HG02885 (cell line): ENCODE results near the gene TMEM86B.
"Not testable (repeated sequence)": the region's sequence is repeated elsewhere in the genome, so short reads cannot be mapped to it uniquely, and the experiment has no call there.

Experiments
- ATAC-seq: cut with Tn5 transposase; IDR thresholded peaks from one replicate; pipeline ENCODE4 v1.9.1; 2021; ENCODE audit warnings: mild to moderate bottlenecking; ENCODE audit not compliant: unreplicated experiment, poor library complexity

The TMEM86B gene

DNA sequence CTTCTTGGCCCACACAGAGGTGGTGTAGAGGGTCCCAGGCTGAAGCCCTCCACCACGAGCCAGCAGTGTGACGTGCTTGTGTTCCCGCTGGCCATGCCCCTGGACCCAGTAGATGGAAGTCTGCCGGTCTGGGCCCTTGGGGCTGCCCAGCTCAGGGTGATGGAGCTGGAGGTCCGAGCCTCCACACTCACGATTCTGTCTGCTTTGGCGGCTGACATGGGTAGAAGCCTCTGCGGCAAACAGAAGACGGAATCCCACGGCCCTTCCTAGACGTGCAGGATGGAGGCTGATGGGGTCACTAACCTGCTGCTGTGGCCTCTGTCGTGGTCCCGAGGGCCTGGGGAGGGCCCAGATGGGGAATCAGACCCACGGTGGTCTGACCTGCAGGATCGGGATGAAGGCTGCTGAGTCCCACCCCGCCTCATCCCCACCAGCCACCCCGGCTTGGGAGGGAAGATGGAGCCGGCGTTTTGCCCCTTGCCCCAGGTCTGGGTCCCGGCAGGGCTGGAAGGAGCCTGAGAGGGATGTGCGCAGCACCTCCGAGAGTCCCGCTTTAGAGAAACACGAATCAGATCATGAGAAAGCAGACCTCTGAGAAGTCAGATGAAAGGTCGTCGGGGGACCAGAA, 4.4 kb downstream of the TMEM86B start:
- no peak for ATAC-seq

DNA sequence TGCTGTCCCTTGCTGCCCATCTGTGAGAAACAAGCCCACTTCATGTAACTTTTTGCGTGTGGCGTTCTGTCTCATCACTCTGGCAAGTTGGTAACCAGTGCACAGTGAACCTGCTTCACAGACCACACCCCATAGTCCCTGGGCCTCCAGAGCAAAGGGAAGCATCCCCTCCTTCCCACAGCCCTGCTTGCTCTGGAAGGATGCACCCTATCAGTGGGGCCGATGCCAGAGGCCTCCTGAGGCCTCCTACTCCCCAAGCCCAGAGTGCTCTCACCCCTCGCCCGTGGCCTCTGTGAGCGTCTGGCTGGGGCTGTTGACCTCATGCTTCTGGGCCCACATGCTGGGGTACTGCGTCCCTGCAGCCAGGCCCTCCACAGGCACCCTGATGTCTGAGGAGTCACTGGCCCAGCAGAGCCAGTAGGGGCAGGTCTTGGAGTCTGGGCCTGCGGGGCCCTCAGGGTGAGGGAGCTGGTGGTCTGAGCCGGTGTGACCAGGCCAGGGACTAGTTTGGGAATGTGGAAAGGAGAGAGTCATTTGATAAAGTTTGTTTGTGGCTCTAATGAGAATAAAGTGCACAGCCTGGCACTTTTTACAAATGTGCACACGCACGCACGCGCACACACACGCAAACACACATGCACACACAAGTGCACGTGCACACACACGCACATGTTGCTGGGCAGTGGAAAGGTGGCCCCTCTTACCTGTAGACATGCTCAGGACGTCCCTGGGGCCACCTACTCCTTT, 5.1 kb downstream of the TMEM86B start:
- ATAC-seq, result no peak

DNA sequence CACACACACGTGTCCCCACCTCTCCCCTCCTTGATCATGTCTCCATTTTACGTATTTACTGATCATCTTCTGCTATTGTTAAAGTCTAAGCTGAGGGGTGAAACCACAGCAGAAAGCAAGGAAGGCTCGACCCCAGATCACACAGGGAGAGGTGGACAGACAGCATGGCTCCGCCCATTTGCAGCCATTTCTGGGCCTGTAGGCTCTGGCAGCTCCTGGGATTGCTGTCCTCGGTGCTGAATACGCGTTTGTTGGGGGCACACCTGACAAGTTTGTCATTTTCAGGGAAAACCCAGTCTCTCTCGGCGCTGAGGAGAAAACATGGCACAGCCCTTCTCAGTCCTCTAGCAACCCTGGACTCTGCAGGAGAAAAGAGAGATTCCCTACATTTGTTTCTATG, 8.0 kb downstream of the TMEM86B start:
- no peak for ATAC-seq

DNA sequence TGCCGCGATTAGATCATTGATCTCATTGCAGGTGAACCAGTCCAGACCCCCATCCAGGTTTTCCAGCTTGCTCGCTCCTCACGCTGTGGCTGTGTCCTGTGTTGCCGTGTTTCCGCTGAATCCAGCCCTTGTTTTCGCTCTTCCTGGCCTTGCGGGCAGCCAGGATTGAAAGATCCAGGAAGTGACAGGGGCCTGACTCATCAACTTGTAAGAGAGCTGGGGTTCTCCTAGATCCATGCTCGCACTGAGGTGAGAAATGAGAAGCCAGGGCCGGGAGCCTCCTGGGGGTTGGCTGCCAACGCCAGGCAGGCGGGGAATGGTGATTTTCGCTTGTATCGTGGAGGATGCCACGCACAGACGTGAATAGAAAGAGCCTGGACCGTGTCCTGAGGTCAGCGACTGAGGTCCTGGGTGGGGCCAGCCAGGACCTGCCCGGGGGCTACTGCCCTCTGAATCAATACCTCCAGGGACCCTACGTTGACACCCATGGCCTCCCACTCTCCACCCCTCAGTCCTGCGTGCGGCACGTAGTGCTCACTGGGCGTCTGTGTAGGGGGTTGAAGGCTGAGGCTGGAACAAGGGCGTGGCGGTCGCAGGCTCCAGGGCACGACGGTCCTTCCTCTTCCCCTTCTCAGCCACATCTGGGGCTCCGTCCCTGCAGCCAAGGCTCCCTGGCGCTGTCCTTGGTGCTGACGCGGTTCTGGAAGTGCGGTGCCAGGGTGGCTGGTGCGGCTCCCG, 11.9 kb downstream of the TMEM86B start:
- ATAC-seq, result no peak

DNA sequence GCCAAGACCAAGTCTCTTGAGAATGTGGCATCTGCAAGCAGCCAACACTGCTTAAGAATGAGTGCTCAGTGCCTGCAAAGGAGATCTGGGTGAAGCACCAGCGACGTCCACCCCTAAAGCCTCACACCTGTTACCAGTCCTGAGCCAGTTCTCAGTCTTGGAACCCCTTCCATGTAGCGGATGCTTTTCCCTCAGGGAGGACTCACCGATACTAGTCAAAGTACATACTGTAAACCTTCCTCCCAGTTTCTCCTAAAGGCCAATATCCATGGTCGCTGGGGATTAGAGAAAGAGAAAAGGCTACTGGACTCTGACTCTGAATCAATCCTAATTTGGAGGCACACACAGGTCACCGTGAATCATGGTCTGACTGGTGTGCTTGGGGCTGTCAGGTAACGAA, 15.0 kb downstream of the TMEM86B start:
- ATAC-seq, result no peak

DNA sequence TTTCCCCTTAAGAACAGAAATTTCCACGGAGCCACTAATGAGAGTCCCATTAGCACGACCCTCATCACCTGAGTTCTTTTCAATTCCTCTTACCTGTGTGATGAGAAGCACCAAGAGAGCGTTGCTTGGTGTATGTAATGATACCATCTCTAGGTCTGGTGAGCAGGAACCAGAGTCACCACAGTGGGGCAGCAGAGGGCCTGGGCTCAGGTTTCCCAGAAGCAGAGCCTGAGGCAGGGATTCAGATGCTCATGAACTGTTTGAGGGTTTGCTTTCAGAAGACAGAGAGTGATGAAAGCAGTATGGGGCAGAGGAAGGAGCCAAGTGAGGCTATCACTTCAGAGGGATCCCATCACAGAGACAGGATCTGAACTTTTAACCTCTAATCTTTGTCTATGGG, 16.1 kb downstream of the TMEM86B start:
- ATAC-seq, result no peak

DNA sequence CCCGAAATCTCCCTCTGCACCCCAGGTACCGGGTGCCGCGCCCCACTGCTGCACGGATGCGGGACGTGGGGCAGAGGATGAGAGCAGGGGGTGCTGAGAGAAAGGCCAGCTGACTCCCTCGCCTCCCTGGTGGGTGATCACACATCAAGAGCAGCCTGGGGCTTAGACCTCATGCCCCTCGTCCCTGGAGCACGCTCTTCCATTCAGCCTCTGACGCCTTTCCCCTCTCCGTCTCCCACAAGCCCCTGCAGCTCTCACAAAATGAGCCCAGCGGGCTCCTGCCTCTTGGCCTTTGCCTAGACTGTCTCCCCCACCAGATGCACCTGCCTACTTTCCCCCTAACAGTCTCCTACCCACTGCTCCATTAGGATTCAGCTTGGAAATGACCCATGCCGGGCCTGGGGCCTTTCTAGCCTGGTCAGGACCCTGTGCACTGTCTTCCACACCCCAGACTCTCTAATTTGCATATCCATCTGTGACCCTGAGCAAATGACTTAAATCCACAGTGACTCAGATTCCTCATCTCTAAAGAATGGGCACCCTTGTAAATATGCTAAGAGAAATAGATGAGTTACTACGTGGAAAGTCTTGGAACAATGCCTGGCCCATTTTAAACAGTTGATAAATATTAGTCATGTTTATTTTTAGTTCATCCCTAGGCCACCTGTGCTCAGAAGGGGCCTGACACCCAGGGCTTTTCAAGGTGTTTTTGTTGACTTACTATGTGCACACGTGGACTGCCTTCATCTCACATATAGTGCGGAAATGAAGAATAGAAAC, 18.7 kb downstream of the TMEM86B start:
- ATAC-seq, result no peak

DNA sequence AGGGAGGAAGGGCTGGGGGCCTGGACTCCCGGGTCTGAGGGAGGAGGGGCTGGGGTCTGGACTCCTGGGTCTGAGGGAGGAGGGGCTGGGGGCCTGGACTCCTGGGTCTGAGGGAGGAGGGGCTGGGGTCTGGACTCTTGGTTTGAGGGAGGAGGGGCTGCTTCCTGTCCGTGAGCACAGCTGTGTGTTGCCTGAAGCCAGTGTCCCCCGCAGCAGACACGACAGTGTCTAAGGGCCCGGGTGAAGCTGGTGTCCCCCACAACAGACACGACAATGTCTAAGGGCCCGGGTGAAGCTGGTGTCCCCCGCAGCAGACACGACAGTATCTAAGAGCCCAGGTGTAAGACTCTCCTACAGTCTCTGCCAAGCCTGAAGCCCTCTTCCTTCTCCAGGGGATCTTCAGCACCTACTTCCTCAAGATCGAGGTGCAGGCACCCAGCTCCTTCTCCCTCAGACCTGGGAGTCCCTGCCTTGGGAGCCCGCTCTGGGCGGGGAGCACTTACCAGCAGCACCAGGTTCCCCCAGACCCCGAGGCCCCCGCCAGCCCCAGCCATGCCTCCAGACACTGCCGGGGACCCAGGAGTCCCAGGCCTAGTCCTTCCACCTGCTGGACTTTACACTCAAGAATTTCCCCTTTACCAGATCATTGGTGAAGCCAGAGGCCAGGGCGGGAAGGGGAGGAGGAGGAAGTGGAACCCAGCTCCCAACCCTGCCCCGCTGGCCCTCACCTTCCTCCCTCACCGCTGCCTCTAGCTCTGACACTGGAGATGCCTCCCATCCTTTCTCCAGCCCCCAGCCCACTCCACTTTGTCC, 19.5 kb downstream of the TMEM86B start, which contains the start of gene PTPRH:
PTPRH (minus strand) TSS at position 622 of the 813 bp plus-strand sequence; CDS start at position 554, 68 bp downstream.
- no peak for ATAC-seq

DNA sequence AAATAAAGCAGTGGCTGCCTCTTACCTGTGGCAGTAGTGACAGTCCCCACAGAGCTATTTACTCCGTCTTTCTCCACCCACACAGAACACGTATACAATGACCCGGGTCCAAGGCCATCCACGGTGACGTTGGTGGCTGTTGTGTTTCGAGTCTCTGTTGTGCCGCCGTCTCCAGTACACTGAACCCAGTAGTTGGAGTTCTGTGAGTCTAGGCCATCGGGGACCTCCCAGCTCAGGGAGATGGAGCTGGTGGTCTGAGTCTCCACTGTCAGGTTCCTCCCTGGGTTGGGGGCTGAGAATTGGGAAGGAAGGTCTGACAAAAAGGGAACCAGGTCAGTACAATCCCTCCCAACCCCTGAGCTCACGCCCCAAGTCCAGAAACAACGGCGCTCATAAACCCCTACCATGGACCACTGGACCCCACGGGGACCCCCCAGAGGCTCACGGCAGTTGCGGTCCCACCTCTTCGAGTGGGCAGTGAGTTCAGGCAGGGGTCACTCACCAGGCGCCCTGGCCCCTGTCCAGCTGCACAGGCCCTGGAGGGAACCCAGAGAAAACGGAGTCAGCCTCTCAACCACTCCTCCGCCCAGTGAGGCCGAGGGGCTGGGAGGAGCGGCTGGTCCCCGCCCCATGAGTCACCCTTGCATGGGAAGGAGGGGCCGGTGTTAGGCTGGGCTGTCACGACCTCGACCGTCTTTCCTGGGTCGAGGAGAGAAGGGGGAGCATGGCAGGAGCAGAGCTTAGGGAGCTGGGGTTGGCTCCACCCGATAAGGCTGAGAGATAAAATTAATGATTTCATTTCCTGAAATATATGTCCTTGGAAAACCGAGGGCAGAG, 21.7 kb downstream of the TMEM86B start:
- no peak for ATAC-seq

DNA sequence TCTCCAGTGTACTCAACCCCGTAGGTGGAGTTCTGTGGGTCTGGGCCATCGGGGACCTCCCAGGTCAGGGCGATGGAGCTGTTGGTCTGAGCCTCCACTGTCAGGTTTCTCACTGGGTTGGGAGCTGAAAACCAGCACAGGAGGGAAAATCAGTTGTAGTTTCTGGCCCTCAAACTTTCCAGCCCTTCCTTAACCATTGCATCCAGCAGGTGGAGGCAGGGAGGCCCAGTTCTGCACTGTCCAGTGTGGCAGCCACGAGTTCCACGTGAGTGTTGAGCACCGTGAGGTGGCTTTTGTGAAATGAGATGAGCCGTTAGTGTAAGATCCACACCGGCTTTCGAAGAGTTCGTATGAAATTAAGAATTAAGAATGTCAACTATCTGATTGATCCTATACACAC, 26.4 kb downstream of the TMEM86B start:
- ATAC-seq, result not testable (repeated sequence)

DNA sequence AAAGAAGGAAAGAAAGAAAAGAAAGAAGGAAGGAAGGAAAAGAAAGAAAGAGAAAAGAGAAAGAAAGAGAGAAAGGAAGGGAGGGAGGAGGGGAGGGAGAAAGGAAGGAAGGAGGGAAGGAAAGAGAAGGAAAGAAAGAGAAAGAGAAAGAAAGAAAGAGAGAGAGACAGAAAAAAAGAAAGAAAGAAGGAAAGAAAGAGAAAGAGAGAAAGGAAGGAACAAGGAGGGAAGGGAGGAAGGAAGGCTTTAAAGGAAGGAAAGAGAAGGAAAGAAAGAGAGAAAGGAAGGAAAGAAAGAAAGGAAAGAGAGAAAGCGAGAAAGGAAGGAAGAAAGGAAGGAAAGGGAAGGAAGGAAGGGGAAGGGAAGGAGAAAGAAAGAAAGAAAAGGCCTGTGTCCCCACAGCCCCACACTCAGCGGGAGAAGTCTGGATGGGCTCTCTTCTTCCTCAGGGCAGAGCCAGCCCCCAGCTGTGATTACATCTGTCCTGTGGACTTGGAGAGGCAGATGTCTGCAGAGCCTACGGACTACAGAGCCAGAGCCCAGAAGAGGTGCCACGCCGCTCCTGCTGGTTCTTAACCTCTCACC, 28.9 kb downstream of the TMEM86B start:
- ATAC-seq, result no peak

DNA sequence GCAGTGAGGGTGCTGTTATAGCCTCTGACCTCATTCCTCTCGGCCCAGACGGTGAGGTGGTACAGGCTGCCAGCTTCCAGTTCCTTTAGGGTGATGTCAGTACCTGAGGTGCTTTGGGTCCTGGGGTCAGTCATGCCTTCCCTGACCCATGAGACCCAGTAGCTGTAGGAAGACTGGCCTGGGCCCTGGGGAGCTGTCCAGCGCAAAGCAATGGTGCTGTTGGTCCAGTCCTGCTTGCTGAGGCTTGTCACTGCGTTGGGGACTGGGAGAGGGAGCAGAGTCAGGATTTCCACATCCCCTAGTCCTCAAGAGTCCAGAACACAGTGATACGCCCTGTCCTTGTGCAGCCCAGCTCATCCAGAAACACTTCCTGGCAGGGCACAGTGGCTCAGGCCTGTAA, 29.9 kb downstream of the TMEM86B start:
- no peak for ATAC-seq

DNA sequence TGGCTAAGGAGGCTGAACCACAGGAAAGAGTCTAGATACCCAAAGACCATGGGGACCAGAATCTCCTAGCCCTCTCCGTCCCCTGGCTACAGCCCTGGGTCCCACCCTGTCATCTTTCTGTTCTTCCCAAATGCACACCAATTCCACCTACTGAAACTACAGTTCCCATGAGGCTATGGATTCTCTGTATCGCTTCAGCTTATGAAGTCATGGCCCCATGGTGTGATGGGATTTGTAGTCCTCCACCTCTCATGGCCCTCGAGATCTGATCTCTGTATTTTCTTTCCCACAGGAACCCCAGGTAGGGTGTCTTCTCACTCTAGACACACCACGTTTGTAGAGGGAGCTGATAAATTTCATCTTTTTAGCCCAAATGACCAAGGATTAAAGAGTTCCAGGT, 31.0 kb downstream of the TMEM86B start:
- no peak for ATAC-seq

DNA sequence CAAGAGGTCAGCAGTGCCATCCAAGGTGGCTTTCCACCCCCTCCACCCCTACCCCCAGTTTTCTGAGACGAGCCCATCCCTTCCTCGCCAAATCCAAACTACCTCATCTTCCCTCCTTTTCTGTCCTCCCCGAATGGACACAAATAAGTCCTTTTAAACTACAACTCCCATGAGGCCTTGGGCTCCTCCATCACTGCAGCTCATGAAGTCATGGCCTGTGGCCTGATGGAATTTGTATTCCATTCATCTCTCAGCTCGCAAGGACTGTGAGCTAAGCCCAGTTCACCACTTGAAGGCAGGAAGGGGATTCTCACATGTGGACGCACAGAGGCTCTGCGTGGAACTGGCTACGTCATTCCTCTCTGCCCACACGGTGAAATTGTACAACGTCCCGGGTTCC, 31.8 kb downstream of the TMEM86B start:
- no peak for ATAC-seq

DNA sequence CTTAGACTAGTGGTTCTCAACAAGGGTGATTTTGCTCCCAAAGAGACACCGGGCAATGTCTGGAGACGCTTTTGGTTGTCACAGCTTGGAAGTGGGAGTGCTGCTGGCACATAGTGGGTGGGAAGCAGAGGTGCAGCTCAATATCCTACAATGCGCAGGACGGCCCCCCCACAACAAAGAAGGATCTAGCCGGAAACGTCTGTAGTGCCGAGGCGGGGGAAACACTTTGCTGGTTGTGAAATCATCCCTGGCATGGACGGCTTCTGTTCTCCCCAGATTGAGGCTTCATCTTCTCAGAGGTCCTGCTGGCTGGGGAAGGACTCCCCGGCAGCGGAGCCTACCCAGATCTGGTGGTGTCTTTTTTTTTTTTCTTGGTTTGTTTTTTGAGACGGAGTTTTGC, 35.1 kb downstream of the TMEM86B start:
- no peak for ATAC-seq

DNA sequence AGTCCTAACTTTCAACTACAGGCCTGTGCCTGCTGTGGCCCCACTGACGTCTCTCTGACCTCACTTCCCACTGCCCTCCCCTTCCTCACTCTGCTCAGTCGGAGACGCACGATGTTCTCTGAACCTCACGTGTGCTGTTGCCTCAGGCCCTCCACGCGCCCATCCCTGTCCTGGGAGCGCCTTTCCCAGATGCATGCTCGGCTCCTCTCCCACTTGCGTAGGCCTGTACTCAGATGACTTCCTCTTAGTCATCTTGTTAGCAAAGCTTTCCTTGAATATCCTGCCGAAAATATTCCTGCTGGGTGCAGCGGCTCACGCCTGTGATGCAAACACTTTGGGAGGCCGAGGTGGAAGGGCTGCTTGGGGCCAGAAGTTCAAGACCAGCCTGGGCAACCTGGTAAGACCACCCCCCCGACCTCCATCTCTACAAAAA, 39.1 kb downstream of the TMEM86B start:
- ATAC-seq, result no peak

DNA sequence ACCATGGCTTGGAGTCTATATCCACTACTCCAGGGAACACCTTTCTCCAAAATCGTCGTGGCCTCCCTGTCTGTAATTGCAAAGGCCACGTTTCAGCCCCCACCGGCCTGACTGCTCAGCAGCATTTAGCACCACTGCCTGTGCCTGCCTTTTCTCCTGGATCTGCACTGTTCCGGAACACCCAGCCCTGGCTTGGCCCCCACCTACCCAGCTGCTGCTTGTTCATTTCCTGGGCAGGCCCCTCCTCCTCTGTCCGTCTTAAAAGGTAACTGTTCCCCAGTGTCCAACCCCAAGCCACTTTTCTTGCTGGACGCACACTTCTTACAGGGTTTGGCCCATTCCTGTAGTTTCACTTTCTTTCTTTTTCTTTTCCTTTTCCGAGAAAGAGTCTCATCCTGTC, 39.9 kb downstream of the TMEM86B start:
- ATAC-seq, result no peak

DNA sequence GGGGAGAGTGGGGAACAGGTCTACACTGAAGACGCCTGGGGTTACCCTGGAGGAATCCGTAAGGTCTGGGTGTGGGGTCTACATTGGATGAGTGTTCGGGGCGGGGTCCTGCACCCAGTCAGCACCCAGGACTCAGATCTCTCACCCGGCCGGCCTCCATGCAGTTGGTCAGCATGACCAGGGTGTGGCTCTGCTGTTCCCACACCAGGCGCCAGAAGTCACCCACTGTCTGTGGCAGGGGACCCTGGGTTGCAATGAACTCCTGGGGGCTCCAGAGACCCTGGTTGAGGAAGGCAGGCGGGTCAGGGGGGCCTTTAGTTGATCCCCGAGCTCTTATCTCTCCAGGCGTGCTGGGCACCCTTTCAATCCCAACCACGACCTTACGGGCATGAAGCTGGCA, 42.5 kb downstream of the TMEM86B start:
- no peak for ATAC-seq

DNA sequence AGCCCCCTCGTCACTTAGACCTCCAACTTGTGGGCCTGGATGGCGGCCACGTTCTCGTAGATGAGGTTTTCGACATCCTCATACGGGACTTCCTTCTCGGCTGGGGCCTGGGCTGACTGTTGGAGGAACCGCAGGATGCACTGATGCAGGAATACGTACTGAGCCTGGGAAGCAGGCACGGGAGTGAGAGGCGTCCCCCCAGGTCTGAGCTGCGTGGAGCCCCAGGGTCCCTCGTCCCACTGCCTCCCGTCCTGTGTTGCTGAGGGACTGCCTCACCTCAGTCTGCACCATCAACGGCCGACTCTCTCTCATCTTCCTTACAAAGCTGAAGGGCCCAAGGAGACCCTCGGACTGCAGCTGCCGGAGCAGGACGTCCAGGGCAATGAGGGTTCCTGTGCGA, 46.8 kb downstream of the TMEM86B start:
- no peak for ATAC-seq
